Ovary (tissue), 3 donors: Measurements from ENCODE around the gene AQP4.

Experiments
- EP300 ChIP-seq: sonication (generic); formaldehyde crosslinking; IDR thresholded peaks from one replicate; pipeline ENCODE4 v1.6.1; 2017; ENCODE audit warnings: antibody characterized with exemption
- POLR2A ChIP-seq: fragments of 450-650 bp; IDR thresholded peaks from one replicate; pipeline ENCODE4 v1.6.1; 2017; ENCODE audit warnings: antibody characterized with exemption, mild to moderate bottlenecking, moderate library complexity
- TF ChIP-seq, protein P1 (sequence below), 3 donors: fragments of 450-650 bp in 2 of 3; fragments of 200-600 bp in 1 of 3; IDR thresholded peaks; one replicate each; pipeline versions ENCODE4 v1.5.1 to v1.8.0; 2016 to 2022; ENCODE audit warnings: antibody characterized with exemption in 3 of 3, mild to moderate bottlenecking in 1 of 3
- donor health status: DM: no; HTN: no; CAD: no.

DNA sequence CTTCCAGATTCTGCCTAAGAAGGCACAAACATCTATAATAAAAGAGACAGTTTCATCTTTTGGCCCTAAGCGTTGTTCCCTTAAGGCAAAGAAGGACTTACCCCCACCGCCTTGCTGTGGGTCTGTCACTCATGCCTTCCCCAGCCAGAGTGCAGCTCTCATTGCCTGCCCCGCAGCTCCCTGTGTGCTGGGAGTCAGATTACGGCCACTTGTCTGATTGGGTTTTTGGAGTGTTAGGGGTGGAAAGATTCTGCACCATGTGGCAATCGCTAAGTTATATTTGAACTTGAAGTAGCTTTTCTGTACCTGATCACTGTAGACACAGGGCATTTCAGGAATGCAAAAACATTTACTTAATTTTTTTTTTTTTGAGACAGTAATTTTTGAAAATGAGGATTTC, at the start of gene AQP4:
- TF ChIP-seq POLR2A (no peak), EP300 (no peak)
- TF ChIP-seq, protein P1, sequence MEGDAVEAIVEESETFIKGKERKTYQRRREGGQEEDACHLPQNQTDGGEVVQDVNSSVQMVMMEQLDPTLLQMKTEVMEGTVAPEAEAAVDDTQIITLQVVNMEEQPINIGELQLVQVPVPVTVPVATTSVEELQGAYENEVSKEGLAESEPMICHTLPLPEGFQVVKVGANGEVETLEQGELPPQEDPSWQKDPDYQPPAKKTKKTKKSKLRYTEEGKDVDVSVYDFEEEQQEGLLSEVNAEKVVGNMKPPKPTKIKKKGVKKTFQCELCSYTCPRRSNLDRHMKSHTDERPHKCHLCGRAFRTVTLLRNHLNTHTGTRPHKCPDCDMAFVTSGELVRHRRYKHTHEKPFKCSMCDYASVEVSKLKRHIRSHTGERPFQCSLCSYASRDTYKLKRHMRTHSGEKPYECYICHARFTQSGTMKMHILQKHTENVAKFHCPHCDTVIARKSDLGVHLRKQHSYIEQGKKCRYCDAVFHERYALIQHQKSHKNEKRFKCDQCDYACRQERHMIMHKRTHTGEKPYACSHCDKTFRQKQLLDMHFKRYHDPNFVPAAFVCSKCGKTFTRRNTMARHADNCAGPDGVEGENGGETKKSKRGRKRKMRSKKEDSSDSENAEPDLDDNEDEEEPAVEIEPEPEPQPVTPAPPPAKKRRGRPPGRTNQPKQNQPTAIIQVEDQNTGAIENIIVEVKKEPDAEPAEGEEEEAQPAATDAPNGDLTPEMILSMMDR (IDR thresholded peaks at IDR 0.05): no peak
